Neural cell (in vitro differentiated cells): ENCODE results near the gene BCL7B. TPM values are rescaled to one million over a fixed set of nuclear protein-coding genes. Genes with fewer than 3 reads are reported as not detected.

Experiments used
- H2AFZ ChIP-seq: fragments of 200-600, 300-800 bp; sonication (generic), shearing (Covaris generic); 2 replicates; pipeline ENCODE4 v1.6.0; 2014; ENCODE audit warnings: low read depth, mild to moderate bottlenecking, antibody characterized with exemption, low read length, moderate library complexity
- H3F3A ChIP-seq: fragments of 200-600 bp; shearing (Covaris generic); 2 replicates; pipeline ENCODE4 v1.6.1; 2016; ENCODE audit warnings: mild to moderate bottlenecking, moderate library complexity, mixed read lengths, antibody characterized with exemption, low read length; ENCODE audit not compliant: insufficient read depth, poor library complexity, severe bottlenecking
- H3K27ac ChIP-seq: fragments of 200-600, 300-800 bp; sonication (generic), shearing (Covaris generic); 2 replicates; pipeline ENCODE4 v1.5.1; 2014; ENCODE audit warnings: mild to moderate bottlenecking, low read length, moderate library complexity
- H3K27me3 ChIP-seq: fragments of 300-800, 200-600 bp; sonication (generic), shearing (Covaris generic); 2 replicates; pipeline ENCODE4 v1.6.0; 2014; ENCODE audit warnings: mild to moderate bottlenecking, low read depth, low read length, moderate library complexity; ENCODE audit not compliant: insufficient read depth
- H3K36me3 ChIP-seq: fragments of 300-800, 200-600 bp; sonication (generic), shearing (Covaris generic); 2 replicates; pipeline ENCODE4 v1.5.1; 2014; ENCODE audit warnings: mild to moderate bottlenecking, antibody characterized with exemption, low read length, moderate library complexity; ENCODE audit not compliant: insufficient read depth
- H3K4me2 ChIP-seq: fragments of 300-800, 200-600 bp; sonication (generic), shearing (Covaris generic); 2 replicates; pipeline ENCODE4 v1.6.0; 2014; ENCODE audit warnings: mild to moderate bottlenecking, low read length
- H3K4me3 ChIP-seq: fragments of 300-800, 200-600 bp; sonication (generic), shearing (Covaris generic); 2 replicates; pipeline ENCODE4 v1.5.1; 2014; ENCODE audit warnings: mild to moderate bottlenecking, low read length, moderate library complexity
- H3K79me2 ChIP-seq: fragments of 200-600 bp; shearing (Covaris generic); replicated peaks from 2 replicates; pipeline ENCODE4 v1.6.0; 2014; ENCODE audit warnings: mild to moderate bottlenecking, low read length, moderate library complexity; ENCODE audit not compliant: insufficient read depth
- H3K9ac ChIP-seq: fragments of 300-800, 200-600 bp; sonication (generic), shearing (Covaris generic); 2 replicates; pipeline ENCODE4 v1.6.1; 2016; ENCODE audit warnings: mild to moderate bottlenecking, low read length, mixed read lengths
- H3K9me2 ChIP-seq: fragments of 200-600 bp; shearing (Covaris generic); 2 replicates; pipeline ENCODE4 v1.6.1; 2016; ENCODE audit warnings: mild to moderate bottlenecking, low read length, mixed read lengths; ENCODE audit not compliant: insufficient read depth
- H3K9me3 ChIP-seq: fragments of 200-600, 300-800 bp; sonication (generic), shearing (Covaris generic); 2 replicates; pipeline ENCODE4 v1.6.1; 2016; ENCODE audit warnings: mild to moderate bottlenecking, mixed run types, low read length, moderate library complexity, mixed read lengths
- H4K20me1 ChIP-seq: fragments of 200-600 bp; shearing (Covaris generic); 2 replicates; pipeline ENCODE4 v1.6.1; 2016; ENCODE audit warnings: mild to moderate bottlenecking, mixed run types; ENCODE audit not compliant: insufficient read depth
- CTCF ChIP-seq: fragments of 450-650 bp; IDR thresholded peaks from 2 replicates; pipeline ENCODE4 v1.5.1; 2014; ENCODE audit warnings: antibody characterized with exemption, mild to moderate bottlenecking, moderate library complexity; ENCODE audit not compliant: poor library complexity, severe bottlenecking
- EP300 ChIP-seq: fragments of 450-650 bp; conservative IDR thresholded peaks from 2 replicates; pipeline ENCODE4 v1.6.1; 2014; ENCODE audit warnings: antibody characterized with exemption, mild to moderate bottlenecking, moderate library complexity; ENCODE audit not compliant: poor library complexity, severe bottlenecking
- EZH2 ChIP-seq: fragments of 200-600, 300-800 bp; shearing (Covaris generic), sonication (generic); IDR thresholded peaks from 2 replicates; pipeline ENCODE4 v1.6.1; 2014; ENCODE audit warnings: antibody characterized with exemption, low read length, borderline replicate concordance, mild to moderate bottlenecking; ENCODE audit not compliant: insufficient read depth, poor library complexity, severe bottlenecking
- MXI1 ChIP-seq: fragments of 450-650 bp; conservative IDR thresholded peaks from 2 replicates; pipeline ENCODE4 v1.6.1; 2014; ENCODE audit warnings: antibody characterized with exemption, mild to moderate bottlenecking; ENCODE audit not compliant: poor library complexity, severe bottlenecking
- POLR2AphosphoS5 ChIP-seq: IDR thresholded peaks from 2 replicates; pipeline ENCODE4 v1.6.1; 2012
- RAD21 ChIP-seq: fragments of 450-650 bp; conservative IDR thresholded peaks from 2 replicates; pipeline ENCODE4 v1.6.1; 2014; ENCODE audit warnings: antibody characterized with exemption, mild to moderate bottlenecking, moderate library complexity
- REST ChIP-seq: IDR thresholded peaks from 2 replicates; pipeline ENCODE4 v1.6.1; 2012; ENCODE audit warnings: borderline replicate concordance
- SMC3 ChIP-seq: fragments of 450-650 bp; conservative IDR thresholded peaks from 2 replicates; pipeline ENCODE4 v1.6.1; 2014; ENCODE audit warnings: antibody characterized with exemption, mild to moderate bottlenecking, moderate library complexity; ENCODE audit not compliant: poor library complexity
- TAF1 ChIP-seq: IDR thresholded peaks from 2 replicates; pipeline ENCODE4 v1.6.1; 2012; ENCODE audit warnings: low read depth
- polyA plus RNA-seq: library from polyadenylated mRNA; depleted of rRNA; stranded (reverse); fragments of >200 nt; gene quantifications from 2 replicates; pipeline ENCODE4 v1.2.3, GENCODE V29; 2014
- small RNA-seq, 3 experiments: library from RNA; depleted of rRNA; stranded (forward); fragments of <200 nt; gene quantifications; one replicate each; pipeline ENCODE3, GENCODE V24; 2012

The BCL7B gene
- polyA plus RNA-seq, 1 donor from 2014 or later: 23.6 TPM

- Histone ChIP-seq H3K27me3 (no peaks in the 10 kb centered on the region), H2AFZ (no peak overlapping the region), H3K79me2 (peaks cover 6% of the 10 kb centered on the region), H3K9ac (no peak overlapping the region), H3K4me3 (no peak overlapping the region), H3K9me3 (no peaks in the 10 kb centered on the region), H3K36me3 (no peaks in the 10 kb centered on the region), H3K27ac (no peak overlapping the region), H3K9me2 (no peaks in the 10 kb centered on the region), H4K20me1 (no peaks in the 10 kb centered on the region), H3F3A (no peaks in the 10 kb centered on the region), H3K4me2 (no peak overlapping the region)
- TF ChIP-seq POLR2AphosphoS5: no peak
- no peak for TF ChIP-seq EZH2
- TF ChIP-seq EP300: no peak
- TF ChIP-seq SMC3: no peak
- TF ChIP-seq CTCF: no peak
Measured at GRCh38 chr7:73489976-73490375, 67.5 kb downstream of the BCL7B start.

GRCh38 chr7:73487486-73487885, 70.0 kb downstream of the BCL7B start:
- no peak for TF ChIP-seq CTCF
- no peak for TF ChIP-seq SMC3
- TF ChIP-seq TAF1: no peak
- TF ChIP-seq EZH2: no peak
- no peak for TF ChIP-seq EP300
- no peak for TF ChIP-seq RAD21
- no peak for TF ChIP-seq REST
- TF ChIP-seq MXI1: no peak
- no peak for TF ChIP-seq POLR2AphosphoS5
- Histone ChIP-seq H3K36me3 (no peaks in the 10 kb centered on the region), H3K9me2 (no peaks in the 10 kb centered on the region), H3K27me3 (no peaks in the 10 kb centered on the region), H3K9ac (no peak overlapping the region), H3K4me2 (no peak overlapping the region), H3K4me3 (no peak overlapping the region), H3K79me2 (peaks cover 3% of the 10 kb centered on the region), H3K27ac (no peak overlapping the region), H2AFZ (no peak overlapping the region), H4K20me1 (no peaks in the 10 kb centered on the region), H3K9me3 (no peaks in the 10 kb centered on the region), H3F3A (no peaks in the 10 kb centered on the region)

Small RNA genes within 50 kb of the gene (small RNA-seq; reads per million reads assigned to genes)
- gene RNU6-1198P: 0 reads per million in 3 experiments

Other genes starting within 250 kb of the BCL7B start
- gene NSUN5, start 248.9 kb downstream of the BCL7B start, polyA plus RNA-seq: 70.0 and 75.7 TPM in 2 replicates
- gene TRIM50, start 229.6 kb downstream of the BCL7B start, polyA plus RNA-seq: not detected in 2 replicates
- gene FKBP6, start 229.5 kb downstream of the BCL7B start, polyA plus RNA-seq: not detected in 2 replicates
- 1.0 and 2.9 TPM in 2 replicates for gene FZD9, start 123.9 kb downstream of the BCL7B start, polyA plus RNA-seq
- gene BAZ1B, start 35.4 kb downstream of the BCL7B start, polyA plus RNA-seq: 33.4 and 35.0 TPM in 2 replicates
- 38.6 and 53.5 TPM in 2 replicates for gene TBL2, start 20.9 kb upstream of the BCL7B start, polyA plus RNA-seq
- gene MLXIPL, start 66.8 kb upstream of the BCL7B start, polyA plus RNA-seq: 1.8 TPM in 1 of 2 replicates, not detected in the other
- gene VPS37D, start 110.1 kb upstream of the BCL7B start, polyA plus RNA-seq: 52.7 and 56.3 TPM in 2 replicates
- 1.1 and 1.3 TPM in 2 replicates for gene DNAJC30, start 125.8 kb upstream of the BCL7B start, polyA plus RNA-seq
- gene BUD23, start 125.9 kb upstream of the BCL7B start, polyA plus RNA-seq: 75.9 and 82.9 TPM in 2 replicates
- 123 and 144 TPM in 2 replicates for gene STX1A, start 162.0 kb upstream of the BCL7B start, polyA plus RNA-seq
- gene ABHD11, start 181.1 kb upstream of the BCL7B start, polyA plus RNA-seq: 12.8 and 26.0 TPM in 2 replicates
- gene CLDN3, start 212.6 kb upstream of the BCL7B start, polyA plus RNA-seq: not detected in 2 replicates